HG02840 (cell line): ENCODE data around the gene FAM184B.

ENCODE experiments used
- ATAC-seq: cut with Tn5 transposase; IDR thresholded peaks from one replicate; pipeline ENCODE4 v1.9.1; 2021; ENCODE audit warnings: mild to moderate bottlenecking, moderate library complexity, moderate number of reproducible peaks; ENCODE audit not compliant: unreplicated experiment, low FRiP score

Gene FAM184B

GRCh38 chr4:17647176-17647806 lies 134.1 kb downstream of the FAM184B start:
- no peak for ATAC-seq

GRCh38 chr4:17646693-17647092 lies 134.7 kb downstream of the FAM184B start:
- ATAC-seq = no peak

- no peak for ATAC-seq
Measured at GRCh38 chr4:17642398-17642783, 139.0 kb downstream of the FAM184B start.

GRCh38 chr4:17639136-17639535 lies 142.3 kb downstream of the FAM184B start:
- no peak for ATAC-seq

- ATAC-seq = peak; percentile 81
Measured at GRCh38 chr4:17636696-17637622, 144.5 kb downstream of the FAM184B start.

GRCh38 chr4:17636341-17636695 lies 145.1 kb downstream of the FAM184B start:
- ATAC-seq = no peak

GRCh38 chr4:17635056-17635455 lies 146.4 kb downstream of the FAM184B start:
- no peak for ATAC-seq

- no peak for ATAC-seq
Measured at GRCh38 chr4:17633600-17633999, 147.8 kb downstream of the FAM184B start.

GRCh38 chr4:17630228-17630627 lies 151.2 kb downstream of the FAM184B start:
- no peak for ATAC-seq

GRCh38 chr4:17624821-17625220 lies 156.6 kb downstream of the FAM184B start:
- ATAC-seq = no peak

- ATAC-seq = no peak
Measured at GRCh38 chr4:17623451-17624001, 157.9 kb downstream of the FAM184B start.

- no peak for ATAC-seq
Measured at GRCh38 chr4:17619416-17620105, 161.9 kb downstream of the FAM184B start.

GRCh38 chr4:17618926-17619325 lies 162.5 kb downstream of the FAM184B start:
- ATAC-seq = no peak

GRCh38 chr4:17616283-17616682 lies 165.1 kb downstream of the FAM184B start:
- ATAC-seq = no peak

- peak; percentile 94 for ATAC-seq
Measured at GRCh38 chr4:17614416-17615299, 166.8 kb downstream of the FAM184B start, which contains the start of gene MED28. Gene MED28, plus strand, starts transcription at chr4:17614641. Its CDS starts 14 bp downstream, at chr4:17614655.

- peak; percentile 63 for ATAC-seq
Measured at GRCh38 chr4:17613761-17614415, 167.5 kb downstream of the FAM184B start.

GRCh38 chr4:17605236-17605635 lies 176.2 kb downstream of the FAM184B start:
- ATAC-seq = no peak

- ATAC-seq = no peak
Measured at GRCh38 chr4:17599826-17600225, 181.6 kb downstream of the FAM184B start.

- no peak for ATAC-seq
Measured at GRCh38 chr4:17597517-17597916, 183.9 kb downstream of the FAM184B start.
